Vagina (tissue), 2 donors: ENCODE data around the gene FCMR.

ENCODE experiments used
- CTCF ChIP-seq, 3 experiments: fragments of 450-650 bp in 2 of 3; fragments of 200-600 bp in 1 of 3; sonication (generic) in 1 of 3; IDR thresholded peaks; one replicate each; pipeline ENCODE4 v1.5.1; 2017 to 2019; ENCODE audit warnings: antibody characterized with exemption in 3 of 3, mild to moderate bottlenecking in 2 of 3, moderate library complexity in 2 of 3
- POLR2A ChIP-seq, 2 donors: fragments of 450-650 bp; IDR thresholded peaks; one replicate each; pipeline ENCODE4 v1.6.1; 2017; ENCODE audit warnings: antibody characterized with exemption in 2 of 2, mild to moderate bottlenecking in 2 of 2, moderate library complexity in 2 of 2
- POLR2AphosphoS5 ChIP-seq, 2 donors: sonication (generic); formaldehyde crosslinking; IDR thresholded peaks; one replicate each; pipeline ENCODE4 v1.9.0; 2017; ENCODE audit warnings: antibody characterized with exemption in 2 of 2, mild to moderate bottlenecking in 2 of 2, low read depth in 1 of 2; ENCODE audit not compliant: insufficient read depth in 1 of 2

GRCh38 chr1:206969090-206969489 lies 47.3 kb upstream of the FCMR start:
- TF ChIP-seq POLR2AphosphoS5 (IDR thresholded peaks at IDR 0.05; ENCODE audit: insufficient read depth in 1 of 2, low read depth in 1 of 2), result no peak
- TF ChIP-seq CTCF (IDR thresholded peaks at IDR 0.05), result no peak
- no peak for TF ChIP-seq POLR2A (IDR thresholded peaks at IDR 0.05)
